SH-SY5Y (cell line): ENCODE measurements around the gene ANXA1.

Experiments
- GATA2 ChIP-seq: IDR thresholded peaks from 2 replicates; pipeline ENCODE4 v1.6.1; 2011; ENCODE audit warnings: mild to moderate bottlenecking, low read depth, low read length
- GATA3 ChIP-seq: IDR thresholded peaks from 2 replicates; pipeline ENCODE4 v1.6.1; 2011; ENCODE audit warnings: low read depth, mild to moderate bottlenecking, low read length, moderate library complexity

DNA sequence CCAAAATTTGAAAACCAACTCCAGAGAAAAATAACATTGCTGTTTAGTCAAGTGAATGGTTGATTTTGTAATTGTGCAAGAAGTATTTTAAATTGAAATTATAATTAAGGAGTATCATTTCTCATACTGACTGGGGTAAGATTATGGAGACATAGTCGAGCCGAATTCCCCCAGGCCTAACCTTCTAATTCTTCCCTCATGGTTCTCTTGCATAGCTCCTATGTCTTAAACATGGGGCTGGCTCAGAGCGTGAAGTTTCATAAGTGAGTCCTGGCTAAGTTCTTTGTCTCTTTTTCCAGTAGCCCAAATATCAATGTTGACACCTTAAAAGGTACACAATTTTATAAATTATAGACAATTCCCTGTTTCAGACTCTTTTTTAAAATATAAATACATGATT lies 46.7 kb upstream of the ANXA1 start:
- TF ChIP-seq GATA3 (no peak), GATA2 (no peak)
